ENCODE data around the gene NTMT1. TPM values are rescaled to one million over a fixed set of nuclear protein-coding genes. Genes with fewer than 3 reads are reported as not detected.

Gene NTMT1
- total and polyA plus RNA-seq, 12 donors: 27.2 to 190 (median 73.6) TPM

GRCh38 chr9:129644365-129644764 lies 18.4 kb downstream of the NTMT1 start:
- Histone ChIP-seq H3K9me3 (replicated peaks in 1 of 3) (no peaks in the 10 kb centered on the region), H3K27ac (no peak overlapping the region), H3K36me3 (replicated peaks in 1 of 2) (peaks cover 0 to 1% of the 10 kb centered on the region in 2 donors), H3K27me3 (no peaks in the 10 kb centered on the region), H3K4me1 (replicated peaks in 1 of 2) (peaks cover 18 to 21% of the 10 kb centered on the region in 2 donors), H3K4me3 (no peak overlapping the region)
- 62 to 85% (median 77%) methylated on average over 9 to 11 of the region's 11 CpGs for WGBS, 4 donors
- TF ChIP-seq CTCF (IDR thresholded peaks at IDR 0.05) (no peak), POLR2A (IDR thresholded peaks at IDR 0.05) (no peak)
- DNase-seq: peak in 1 of 7 donors; percentile 12
- intact Hi-C loops (cut with DNase I): loop anchor here in 1 of 2 donors (5.0 kb wide), 1 partner anchor 138 kb away; no protein-coding TSS in a partner anchor

GRCh38 chr9:129644902-129645301 lies 18.9 kb downstream of the NTMT1 start:
- WGBS, 4 donors: 74 to 79% (median 78%) methylated on average over 16 to 17 of the region's 17 CpGs
- Histone ChIP-seq H3K36me3 (replicated peaks in 1 of 2) (no peaks in the 10 kb centered on the region), H3K27me3 (no peaks in the 10 kb centered on the region), H3K4me3 (no peak overlapping the region), H3K9me3 (replicated peaks in 1 of 3) (no peaks in the 10 kb centered on the region), H3K4me1 (replicated peaks in 1 of 2) (peaks cover 13 to 16% of the 10 kb centered on the region in 2 donors), H3K27ac (no peak overlapping the region)
- intact Hi-C loops (cut with DNase I): loop anchor here (5.0 kb wide), 3 partner anchors 77 to 142 kb away; no protein-coding TSS in a partner anchor
- no peak for DNase-seq
- no peak for TF ChIP-seq CTCF (IDR thresholded peaks at IDR 0.05)
- TF ChIP-seq POLR2A (IDR thresholded peaks at IDR 0.05): no peak

- intact Hi-C loops (cut with DNase I): loop anchor here (5.0 kb wide), 2 partner anchors 76 to 141 kb away; no protein-coding TSS in a partner anchor
- WGBS, 4 donors: 83 to 92% (median 85%) methylated on average over 11 to 12 of the region's 12 CpGs
- Histone ChIP-seq H3K4me1 (replicated peaks in 1 of 2) (peaks cover 1 to 2% of the 10 kb centered on the region in 2 donors), H3K36me3 (replicated peaks in 1 of 2) (no peaks in the 10 kb centered on the region), H3K27me3 (no peaks in the 10 kb centered on the region), H3K9me3 (replicated peaks in 1 of 3) (no peaks in the 10 kb centered on the region), H3K4me3 (no peak overlapping the region), H3K27ac (no peak overlapping the region)
- peak in 1 of 7 donors; percentile 18 for DNase-seq
- no peak for TF ChIP-seq POLR2A (IDR thresholded peaks at IDR 0.05)
- no peak for TF ChIP-seq CTCF (IDR thresholded peaks at IDR 0.05)
These were observed 20.3 kb downstream of the NTMT1 start for GRCh38 chr9:129646252-129646651.

- 94 to 97% (median 96%) methylated on average over 7 of the region's 7 CpGs for WGBS, 4 donors
- Histone ChIP-seq H3K4me1 (replicated peaks in 1 of 2) (no peaks in the 10 kb centered on the region), H3K36me3 (replicated peaks in 1 of 2) (no peaks in the 10 kb centered on the region), H3K4me3 (no peak overlapping the region), H3K27ac (no peak overlapping the region), H3K9me3 (replicated peaks in 1 of 3) (no peaks in the 10 kb centered on the region), H3K27me3 (no peaks in the 10 kb centered on the region)
- no peak for TF ChIP-seq POLR2A (IDR thresholded peaks at IDR 0.05)
- no peak for TF ChIP-seq CTCF (IDR thresholded peaks at IDR 0.05)
- intact Hi-C loops (cut with DNase I): loop anchor here (5.0 kb wide), 2 partner anchors 76 to 141 kb away; no protein-coding TSS in a partner anchor
- DNase-seq: no peak
These were observed 20.7 kb downstream of the NTMT1 start for GRCh38 chr9:129646654-129647053.

Measured in adrenal gland (tissue), 12 donors.